Vagina (tissue), 2 donors: ENCODE results near the gene CKS1B.

Experiments
- CTCF ChIP-seq, 3 experiments: fragments of 450-650 bp in 2 of 3; fragments of 200-600 bp in 1 of 3; sonication (generic) in 1 of 3; IDR thresholded peaks; one replicate each; pipeline ENCODE4 v1.5.1; 2017 to 2019; ENCODE audit warnings: antibody characterized with exemption in 3 of 3, mild to moderate bottlenecking in 2 of 3, moderate library complexity in 2 of 3
- POLR2A ChIP-seq, 2 donors: fragments of 450-650 bp; IDR thresholded peaks; one replicate each; pipeline ENCODE4 v1.6.1; 2017; ENCODE audit warnings: antibody characterized with exemption in 2 of 2, mild to moderate bottlenecking in 2 of 2, moderate library complexity in 2 of 2

- TF ChIP-seq CTCF (IDR thresholded peaks at IDR 0.05), result no peak
- TF ChIP-seq POLR2A (IDR thresholded peaks at IDR 0.05), result no peak
Measured at GRCh38 chr1:155026588-155026987, 52.1 kb downstream of the CKS1B start.
